ENCODE data around the gene FMO2.

DNA sequence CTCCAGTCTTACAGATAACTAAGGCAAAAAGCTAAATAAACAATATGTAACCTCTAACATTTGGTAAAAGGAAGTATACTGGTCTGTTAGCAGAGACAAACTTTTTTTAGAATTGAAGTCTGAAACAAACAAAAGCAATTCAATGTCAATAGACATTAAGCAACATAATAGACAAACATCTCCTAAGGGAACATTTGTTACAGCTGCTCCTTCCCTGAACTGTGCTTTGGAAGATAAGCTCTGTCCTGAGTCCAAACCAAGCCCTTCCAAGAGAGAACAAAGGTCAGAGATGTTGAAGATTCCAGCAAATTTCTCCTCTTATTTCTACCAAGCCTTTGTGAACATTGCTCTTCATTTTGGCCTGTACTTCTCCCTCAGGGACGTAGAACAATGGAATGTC, 25.3 kb downstream of the FMO2 start:
- TF ChIP-seq, protein P1, sequence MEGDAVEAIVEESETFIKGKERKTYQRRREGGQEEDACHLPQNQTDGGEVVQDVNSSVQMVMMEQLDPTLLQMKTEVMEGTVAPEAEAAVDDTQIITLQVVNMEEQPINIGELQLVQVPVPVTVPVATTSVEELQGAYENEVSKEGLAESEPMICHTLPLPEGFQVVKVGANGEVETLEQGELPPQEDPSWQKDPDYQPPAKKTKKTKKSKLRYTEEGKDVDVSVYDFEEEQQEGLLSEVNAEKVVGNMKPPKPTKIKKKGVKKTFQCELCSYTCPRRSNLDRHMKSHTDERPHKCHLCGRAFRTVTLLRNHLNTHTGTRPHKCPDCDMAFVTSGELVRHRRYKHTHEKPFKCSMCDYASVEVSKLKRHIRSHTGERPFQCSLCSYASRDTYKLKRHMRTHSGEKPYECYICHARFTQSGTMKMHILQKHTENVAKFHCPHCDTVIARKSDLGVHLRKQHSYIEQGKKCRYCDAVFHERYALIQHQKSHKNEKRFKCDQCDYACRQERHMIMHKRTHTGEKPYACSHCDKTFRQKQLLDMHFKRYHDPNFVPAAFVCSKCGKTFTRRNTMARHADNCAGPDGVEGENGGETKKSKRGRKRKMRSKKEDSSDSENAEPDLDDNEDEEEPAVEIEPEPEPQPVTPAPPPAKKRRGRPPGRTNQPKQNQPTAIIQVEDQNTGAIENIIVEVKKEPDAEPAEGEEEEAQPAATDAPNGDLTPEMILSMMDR (IDR thresholded peaks at IDR 0.05), result no peak
- TF ChIP-seq POLR2AphosphoS5 (IDR thresholded peaks at IDR 0.05; ENCODE audit: insufficient read depth in 1 of 2, low read depth in 1 of 2) (no peak), POLR2A (IDR thresholded peaks at IDR 0.05) (no peak)

Data from vagina (tissue), 2 donors.